HCT116 (cell line): ENCODE results near the gene ADGRV1. TPM values are rescaled to one million over a fixed set of nuclear protein-coding genes. Genes with fewer than 3 reads are reported as not detected.

Experiments
- ATAC-seq: fragments of 200-7000 bp; cut with Tn5 transposase; 2 replicates; pipeline ENCODE4 v1.9.1; 2020; ENCODE audit warnings: mild to moderate bottlenecking, moderate library complexity
- BruUV-seq: library from RNA; stranded (reverse); fragments of 400-500 nt; replicated peaks from 2 replicates; lab custom pipeline; 2021; lab: Mats Ljungman, UMichigan
- CTCF ChIA-PET: fragments of 300-600 bp; sonication (Branson Sonifier 250); formaldehyde crosslinking; loops from one replicate; lab custom pipeline; 2021; ENCODE audit warnings: antibody characterized with exemption; lab: Charles Lee
- POLR2A ChIA-PET: fragments of 300-600, 350-600 bp; sonication (Branson Sonifier 250); formaldehyde crosslinking; loops from one replicate; lab custom pipeline; 2021; ENCODE audit warnings: antibody characterized with exemption; lab: Charles Lee
- RAD21 ChIA-PET, 2 experiments: fragments of 300-600 bp; sonication (Branson Sonifier 250); formaldehyde crosslinking; loops; one replicate each; lab custom pipeline; 2023; ENCODE audit warnings: low total read pairs in 2 of 2; ENCODE audit not compliant: uncharacterized antibody in 2 of 2, unreplicated experiment in 2 of 2, low non-redundant PET in 1 of 2; lab: Charles Lee
- DNase-seq: peaks from one replicate; pipeline ENCODE4 v3.0.0-alpha.2; 2010; ENCODE audit warnings: low read depth, low spot score
- H2AFZ ChIP-seq: fragments of 200-600 bp; shearing (Covaris generic), sonication (generic); 2 replicates; pipeline ENCODE4 v1.6.1; 2017; ENCODE audit warnings: low read depth, mixed run types, mixed read lengths, antibody characterized with exemption, low read length; ENCODE audit not compliant: poor library complexity, severe bottlenecking
- H3K27ac ChIP-seq: 2 replicates; pipeline ENCODE4 v1.5.1; 2012; ENCODE audit warnings: low read depth, low read length
- H3K27me3 ChIP-seq: fragments of 200-600 bp; sonication (generic); 2 replicates; pipeline ENCODE4 v1.6.1; 2016; ENCODE audit warnings: mixed run types, low read length, mixed read lengths; ENCODE audit not compliant: insufficient read depth
- H3K36me3 ChIP-seq, 2 experiments: fragments of 200-500 bp in 1 of 2; fragments of 200-600 bp in 1 of 2; sonication (Bioruptor generic) in 1 of 2; sonication (generic) in 1 of 2; 2 replicates each; pipeline versions ENCODE4 v1.5.1 to v1.6.1; 2014 to 2016; ENCODE audit warnings: low read length in 2 of 2, inconsistent platforms in 1 of 2, mixed read lengths in 1 of 2, mixed run types in 1 of 2; ENCODE audit not compliant: insufficient read depth in 2 of 2, control insufficient read depth in 1 of 2
- H3K4me1 ChIP-seq, 2 experiments: fragments of 200-600 bp in 1 of 2; sonication (generic) in 1 of 2; 2 replicates each; pipeline versions ENCODE4 v1.5.1 to v1.6.1; 2012 to 2017; ENCODE audit warnings: low read length in 2 of 2, inconsistent platforms in 1 of 2, mild to moderate bottlenecking in 1 of 2, mixed read lengths in 1 of 2, mixed run types in 1 of 2, moderate library complexity in 1 of 2; ENCODE audit not compliant: insufficient read depth in 2 of 2, control insufficient read depth in 1 of 2
- H3K4me2 ChIP-seq: fragments of 200-600 bp; sonication (generic); 2 replicates; pipeline ENCODE4 v1.6.1; 2017; ENCODE audit warnings: mixed run types, low read length, mixed read lengths
- H3K4me3 ChIP-seq, 2 experiments: fragments of 200-600 bp in 1 of 2; sonication (generic) in 1 of 2; replicated peaks in 1 of 2; 2 replicates each; pipeline ENCODE4 v1.5.1; 2011 to 2016; ENCODE audit warnings: low read length in 2 of 2, control low read depth in 1 of 2, low read depth in 1 of 2, mild to moderate bottlenecking in 1 of 2, mixed read lengths in 1 of 2, mixed run types in 1 of 2
- H3K79me2 ChIP-seq: fragments of 200-600 bp; sonication (generic); 2 replicates; pipeline ENCODE4 v1.6.1; 2017; ENCODE audit warnings: mild to moderate bottlenecking, mixed run types, low read length, moderate library complexity, mixed read lengths; ENCODE audit not compliant: insufficient read depth
- H3K9ac ChIP-seq: fragments of 200-600 bp; sonication (generic); 2 replicates; pipeline ENCODE4 v1.6.1; 2016; ENCODE audit warnings: low read length, mixed read lengths
- H3K9me2 ChIP-seq: fragments of 200-600 bp; sonication (generic), shearing (Covaris generic); 2 replicates; pipeline ENCODE4 v1.6.1; 2017; ENCODE audit warnings: mixed run types, mild to moderate bottlenecking, moderate library complexity; ENCODE audit not compliant: insufficient read depth
- H3K9me3 ChIP-seq, 2 experiments: fragments of 200-500 bp in 1 of 2; fragments of 200-600 bp in 1 of 2; sonication (Bioruptor generic) in 1 of 2; sonication (generic) in 1 of 2; 2 replicates each; pipeline ENCODE4 v1.6.1; 2014 to 2017; ENCODE audit warnings: low read length in 2 of 2, mixed read lengths in 2 of 2, inconsistent platforms in 1 of 2, low read depth in 1 of 2, mild to moderate bottlenecking in 1 of 2, mixed run types in 1 of 2, moderate library complexity in 1 of 2; ENCODE audit not compliant: control insufficient read depth in 1 of 2, insufficient read depth in 1 of 2
- H4K20me1 ChIP-seq: fragments of 200-600 bp; sonication (generic), shearing (Covaris generic); 2 replicates; pipeline ENCODE4 v1.6.1; 2017; ENCODE audit warnings: mixed run types, mild to moderate bottlenecking, moderate library complexity; ENCODE audit not compliant: insufficient read depth
- EGR1 ChIP-seq: IDR thresholded peaks from 2 replicates; pipeline ENCODE4 v1.6.1; 2012; ENCODE audit warnings: low read depth
- ELF1 ChIP-seq: IDR thresholded peaks from 2 replicates; pipeline ENCODE4 v1.6.1; 2012; ENCODE audit warnings: low read depth, borderline replicate concordance
- EZH2 ChIP-seq: fragments of 200-600 bp; sonication (generic); IDR thresholded peaks from 2 replicates; pipeline ENCODE4 v1.6.1; 2017; ENCODE audit warnings: antibody characterized with exemption, mixed run types
- JUND ChIP-seq: IDR thresholded peaks from 2 replicates; pipeline ENCODE4 v1.6.1; 2012
- POLR2AphosphoS5 ChIP-seq: IDR thresholded peaks from 2 replicates; pipeline ENCODE4 v1.6.1; 2011; ENCODE audit warnings: mild to moderate bottlenecking, low read depth, low read length, moderate library complexity
- RAD21 ChIP-seq: IDR thresholded peaks from 2 replicates; pipeline ENCODE4 v1.6.1; 2012; ENCODE audit warnings: low read depth, mild to moderate bottlenecking
- SP1 ChIP-seq: IDR thresholded peaks from 2 replicates; pipeline ENCODE4 v1.6.1; 2012; ENCODE audit warnings: low read depth
- SRF ChIP-seq: IDR thresholded peaks from 2 replicates; pipeline ENCODE4 v1.6.1; 2012; ENCODE audit warnings: low read depth
- TCF7L2 ChIP-seq: IDR thresholded peaks from 2 replicates; pipeline ENCODE4 v1.7.0; 2011; ENCODE audit warnings: borderline replicate concordance, inconsistent platforms; ENCODE audit not compliant: insufficient read depth, insufficient read length; ENCODE audit errors: extremely low read depth
- YY1 ChIP-seq: IDR thresholded peaks from 2 replicates; pipeline ENCODE4 v1.6.1; 2011; ENCODE audit warnings: low read length, low read depth, moderate library complexity, mild to moderate bottlenecking; ENCODE audit not compliant: insufficient replicate concordance; ENCODE audit errors: extremely low read depth
- intact Hi-C: fragments of 100-400 bp; cut with micrococcal nuclease; formaldehyde crosslinking; loops from 2 replicates; pipeline ENCODE4 v1.10.0; 2022
- total RNA-seq: library from RNA; stranded (reverse); gene quantifications from one replicate; pipeline ENCODE4 v1.2.1, GENCODE V29; 2021; ENCODE audit not compliant: unreplicated experiment
- TF ChIP-seq, protein P1 (sequence below): IDR thresholded peaks from 2 replicates; pipeline ENCODE4 v1.6.1; 2012
- TF ChIP-seq, protein P2 (sequence below): IDR thresholded peaks from 2 replicates; pipeline ENCODE4 v1.6.1; 2011; ENCODE audit warnings: mild to moderate bottlenecking, low read length, moderate library complexity; ENCODE audit not compliant: insufficient replicate concordance; ENCODE audit errors: extremely low read depth
- TF ChIP-seq, protein P3 (sequence below): IDR thresholded peaks from 2 replicates; pipeline ENCODE4 v1.6.1; 2012; ENCODE audit warnings: low read depth

The ADGRV1 gene
- total RNA-seq, 1 experiment from 2014 or later = 6.0 TPM

DNA sequence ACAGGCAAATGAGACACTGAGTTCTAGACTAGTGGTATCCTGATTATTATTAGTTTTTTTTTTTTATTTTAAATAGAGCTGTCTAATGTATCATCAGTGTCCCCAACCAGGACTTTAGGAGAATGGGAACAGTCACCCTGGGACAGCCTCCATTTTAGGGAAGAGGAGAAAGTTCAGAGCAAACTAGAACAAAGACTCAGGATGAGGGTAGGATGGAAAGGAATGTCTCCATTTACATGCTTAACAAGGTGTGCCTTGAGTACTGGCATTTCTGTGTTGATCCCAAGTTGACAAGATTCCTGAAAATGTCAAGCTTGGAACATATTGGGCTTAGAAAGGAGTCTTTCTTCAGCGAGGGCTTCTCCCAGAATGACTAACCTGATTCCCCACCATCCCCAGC lies 601.0 kb downstream of the ADGRV1 start:
- Histone ChIP-seq H3K27ac (no peak overlapping the region), H3K9ac (no peak overlapping the region), H3K36me3 (no peaks in the 10 kb centered on the region), H4K20me1 (no peaks in the 10 kb centered on the region), H3K79me2 (no peaks in the 10 kb centered on the region), H2AFZ (no peak overlapping the region), H3K9me3 (no peaks in the 10 kb centered on the region), H3K4me1 (peaks cover 5 to 15% of the 10 kb centered on the region in 2 experiments; a peak in 3 of 4 replicates), H3K9me2 (no peaks in the 10 kb centered on the region), H3K27me3 (no peaks in the 10 kb centered on the region), H3K4me3 (no peak overlapping the region), H3K4me2 (no peak overlapping the region)
- no peak for ATAC-seq
- no peak for DNase-seq
- BruUV-seq = no TSS peak
- ChIA-PET POLR2A (no interaction called here), RAD21 (no interaction called here), CTCF (interaction anchor here (0.6 kb wide), 1 partner anchor 1695 kb away, joined by 3 read pairs; no protein-coding TSS in a partner anchor)
- intact Hi-C loops = no loop called here
- TF ChIP-seq EGR1 (no peak), ELF1 (no peak)
- TF ChIP-seq, protein P1, sequence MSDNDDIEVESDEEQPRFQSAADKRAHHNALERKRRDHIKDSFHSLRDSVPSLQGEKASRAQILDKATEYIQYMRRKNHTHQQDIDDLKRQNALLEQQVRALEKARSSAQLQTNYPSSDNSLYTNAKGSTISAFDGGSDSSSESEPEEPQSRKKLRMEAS = no peak

DNA sequence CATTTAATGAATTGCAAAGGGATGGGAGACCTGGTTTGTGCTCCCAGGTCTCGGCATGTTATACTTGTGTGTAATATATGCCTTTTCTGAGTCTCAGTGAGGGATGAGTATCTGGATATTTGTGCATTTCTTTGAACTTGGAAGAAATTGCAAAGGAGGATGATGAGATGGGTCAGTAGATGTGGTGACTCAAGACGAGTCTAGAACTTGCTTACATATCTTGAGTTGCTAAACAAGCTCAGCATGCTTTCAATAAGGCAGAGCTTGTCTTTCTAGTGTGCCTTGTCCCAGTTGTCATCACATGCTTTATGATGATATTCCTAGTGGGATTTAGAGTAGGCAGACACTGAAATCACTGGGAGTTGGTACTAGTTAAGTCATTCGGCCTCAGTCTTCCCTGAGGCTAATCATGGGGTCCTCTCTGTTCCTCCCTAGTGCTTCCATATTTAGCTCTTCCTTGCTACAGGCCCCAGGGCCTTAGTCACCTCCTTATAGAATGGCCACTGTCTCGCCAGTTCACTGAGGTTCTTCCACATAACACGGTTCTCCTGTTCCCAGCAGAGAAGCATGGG lies 602.2 kb downstream of the ADGRV1 start:
- Histone ChIP-seq H3K4me2 (no peak overlapping the region), H3K36me3 (no peaks in the 10 kb centered on the region), H3K9ac (no peak overlapping the region), H3K9me3 (no peaks in the 10 kb centered on the region), H3K27ac (no peak overlapping the region), H3K4me1 (peaks cover 5 to 15% of the 10 kb centered on the region in 2 experiments; a peak in 3 of 4 replicates), H3K79me2 (no peaks in the 10 kb centered on the region), H3K27me3 (no peaks in the 10 kb centered on the region), H4K20me1 (no peaks in the 10 kb centered on the region), H3K9me2 (no peaks in the 10 kb centered on the region), H2AFZ (no peak overlapping the region), H3K4me3 (no peak overlapping the region)
- ATAC-seq (no peak), DNase-seq (no peak)
- ChIA-PET RAD21 (interaction anchor here in 1 of 2 experiments (0.6 kb wide), 1 partner anchor 13 kb away, joined by 3 read pairs; no protein-coding TSS in a partner anchor), CTCF (no interaction called here), POLR2A (no interaction called here)
- TF ChIP-seq POLR2AphosphoS5 = no peak
- TF ChIP-seq SP1 = no peak
- TF ChIP-seq EGR1 = no peak
- TF ChIP-seq, protein P2, sequence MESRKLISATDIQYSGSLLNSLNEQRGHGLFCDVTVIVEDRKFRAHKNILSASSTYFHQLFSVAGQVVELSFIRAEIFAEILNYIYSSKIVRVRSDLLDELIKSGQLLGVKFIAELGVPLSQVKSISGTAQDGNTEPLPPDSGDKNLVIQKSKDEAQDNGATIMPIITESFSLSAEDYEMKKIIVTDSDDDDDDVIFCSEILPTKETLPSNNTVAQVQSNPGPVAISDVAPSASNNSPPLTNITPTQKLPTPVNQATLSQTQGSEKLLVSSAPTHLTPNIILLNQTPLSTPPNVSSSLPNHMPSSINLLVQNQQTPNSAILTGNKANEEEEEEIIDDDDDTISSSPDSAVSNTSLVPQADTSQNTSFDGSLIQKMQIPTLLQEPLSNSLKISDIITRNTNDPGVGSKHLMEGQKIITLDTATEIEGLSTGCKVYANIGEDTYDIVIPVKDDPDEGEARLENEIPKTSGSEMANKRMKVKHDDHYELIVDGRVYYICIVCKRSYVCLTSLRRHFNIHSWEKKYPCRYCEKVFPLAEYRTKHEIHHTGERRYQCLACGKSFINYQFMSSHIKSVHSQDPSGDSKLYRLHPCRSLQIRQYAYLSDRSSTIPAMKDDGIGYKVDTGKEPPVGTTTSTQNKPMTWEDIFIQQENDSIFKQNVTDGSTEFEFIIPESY = no peak
- TF ChIP-seq ELF1 = no peak
- TF ChIP-seq, protein P1 = no peak
- no peak for TF ChIP-seq RAD21
- no peak for TF ChIP-seq SRF
- TF ChIP-seq JUND = no peak
- no peak for TF ChIP-seq EZH2
- TF ChIP-seq YY1 = no peak
- no peak for TF ChIP-seq TCF7L2
- TF ChIP-seq, protein P3, sequence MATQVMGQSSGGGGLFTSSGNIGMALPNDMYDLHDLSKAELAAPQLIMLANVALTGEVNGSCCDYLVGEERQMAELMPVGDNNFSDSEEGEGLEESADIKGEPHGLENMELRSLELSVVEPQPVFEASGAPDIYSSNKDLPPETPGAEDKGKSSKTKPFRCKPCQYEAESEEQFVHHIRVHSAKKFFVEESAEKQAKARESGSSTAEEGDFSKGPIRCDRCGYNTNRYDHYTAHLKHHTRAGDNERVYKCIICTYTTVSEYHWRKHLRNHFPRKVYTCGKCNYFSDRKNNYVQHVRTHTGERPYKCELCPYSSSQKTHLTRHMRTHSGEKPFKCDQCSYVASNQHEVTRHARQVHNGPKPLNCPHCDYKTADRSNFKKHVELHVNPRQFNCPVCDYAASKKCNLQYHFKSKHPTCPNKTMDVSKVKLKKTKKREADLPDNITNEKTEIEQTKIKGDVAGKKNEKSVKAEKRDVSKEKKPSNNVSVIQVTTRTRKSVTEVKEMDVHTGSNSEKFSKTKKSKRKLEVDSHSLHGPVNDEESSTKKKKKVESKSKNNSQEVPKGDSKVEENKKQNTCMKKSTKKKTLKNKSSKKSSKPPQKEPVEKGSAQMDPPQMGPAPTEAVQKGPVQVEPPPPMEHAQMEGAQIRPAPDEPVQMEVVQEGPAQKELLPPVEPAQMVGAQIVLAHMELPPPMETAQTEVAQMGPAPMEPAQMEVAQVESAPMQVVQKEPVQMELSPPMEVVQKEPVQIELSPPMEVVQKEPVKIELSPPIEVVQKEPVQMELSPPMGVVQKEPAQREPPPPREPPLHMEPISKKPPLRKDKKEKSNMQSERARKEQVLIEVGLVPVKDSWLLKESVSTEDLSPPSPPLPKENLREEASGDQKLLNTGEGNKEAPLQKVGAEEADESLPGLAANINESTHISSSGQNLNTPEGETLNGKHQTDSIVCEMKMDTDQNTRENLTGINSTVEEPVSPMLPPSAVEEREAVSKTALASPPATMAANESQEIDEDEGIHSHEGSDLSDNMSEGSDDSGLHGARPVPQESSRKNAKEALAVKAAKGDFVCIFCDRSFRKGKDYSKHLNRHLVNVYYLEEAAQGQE = no peak
- intact Hi-C loops = no loop called here
- no TSS peak for BruUV-seq
